Stimulated activated CD8-positive, alpha-beta memory T cell treated with anti-CD3 and anti-CD28 coated beads, Interleukin-4, amount 100 ng/mL, for 1 hour (primary cell): ENCODE measurements around the gene SCGB3A1.

ENCODE experiments used
- DNase-seq, 2 donors: peaks; one replicate each; pipeline ENCODE4 v3.0.0-alpha.2; 2020; ENCODE audit warnings: low read depth in 2 of 2, low spot score in 1 of 2

Gene SCGB3A1

DNA sequence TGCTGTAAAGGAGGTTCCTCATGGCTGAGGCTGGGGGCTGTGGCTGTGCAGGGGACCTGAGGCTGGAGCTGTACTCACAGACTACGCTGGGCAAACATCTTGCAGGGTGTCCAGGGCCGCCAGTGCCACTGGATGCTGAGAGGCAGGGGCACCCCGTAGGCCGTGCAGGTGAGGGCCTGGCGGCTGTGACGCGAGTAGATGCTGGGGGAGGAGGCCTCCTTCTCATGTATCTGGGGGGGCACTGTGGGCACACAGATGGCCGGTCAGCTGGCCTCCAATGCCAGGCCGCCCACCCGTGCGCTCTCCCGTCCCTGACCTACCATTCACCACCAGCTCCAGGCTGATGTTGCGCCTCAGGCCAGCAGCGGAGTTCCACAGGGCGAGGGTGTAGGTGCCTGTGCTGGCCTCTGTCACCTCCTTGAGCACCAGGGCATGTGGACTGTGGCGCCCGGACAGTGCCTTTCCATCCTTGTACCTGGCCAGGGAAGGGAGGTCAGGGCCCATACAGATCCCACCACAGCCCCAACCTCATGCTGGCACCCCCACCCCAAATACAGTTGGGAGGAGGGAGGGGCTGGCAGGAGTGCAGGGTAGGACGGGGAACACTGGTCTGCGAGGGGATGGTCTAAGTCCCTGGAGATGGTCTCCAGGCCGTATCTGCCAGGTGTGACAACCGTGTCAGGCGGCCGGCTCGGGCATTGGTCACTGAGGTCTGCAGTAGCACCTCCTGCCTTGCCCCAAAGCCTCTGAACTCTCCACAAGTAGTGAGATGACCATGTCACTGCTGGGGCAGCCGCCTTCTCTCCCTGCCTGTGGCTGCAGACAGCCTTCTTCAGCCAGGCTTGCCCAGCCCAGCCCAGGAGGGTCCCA, 34.7 kb upstream of the SCGB3A1 start:
- no peak for DNase-seq

DNA sequence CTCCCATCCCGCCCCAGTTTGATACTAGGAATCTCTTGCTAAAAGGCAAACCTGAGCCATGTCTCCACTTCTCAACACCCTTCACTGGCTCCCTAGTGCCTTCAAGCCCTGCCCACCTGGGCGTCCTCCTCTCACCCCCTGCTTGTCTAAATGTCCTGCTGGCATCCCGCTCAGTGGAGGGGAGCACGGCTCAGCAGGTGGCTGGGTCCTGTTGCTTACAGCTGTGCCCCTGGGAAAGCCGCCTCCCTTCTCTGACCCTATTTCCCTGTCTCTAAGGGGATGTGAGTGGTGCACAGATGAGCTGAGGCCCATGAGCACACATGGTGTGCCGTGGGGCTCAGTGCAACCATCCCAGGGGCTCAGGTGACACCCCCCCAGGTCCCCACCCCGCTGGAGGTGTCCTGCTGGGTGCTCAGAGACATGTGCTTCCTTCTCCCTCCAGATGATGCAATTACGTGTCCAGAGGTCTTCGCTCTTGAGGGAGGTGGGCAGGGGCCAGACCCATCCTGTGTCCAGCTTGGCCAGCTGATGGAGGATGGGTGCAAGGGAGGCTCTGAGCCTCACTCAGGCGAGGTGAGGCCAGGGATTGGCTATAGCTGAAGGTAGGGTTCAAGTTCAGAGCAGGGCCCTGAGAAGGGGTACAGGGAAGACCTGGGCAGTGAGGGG, 34.0 kb upstream of the SCGB3A1 start:
- no peak for DNase-seq

DNA sequence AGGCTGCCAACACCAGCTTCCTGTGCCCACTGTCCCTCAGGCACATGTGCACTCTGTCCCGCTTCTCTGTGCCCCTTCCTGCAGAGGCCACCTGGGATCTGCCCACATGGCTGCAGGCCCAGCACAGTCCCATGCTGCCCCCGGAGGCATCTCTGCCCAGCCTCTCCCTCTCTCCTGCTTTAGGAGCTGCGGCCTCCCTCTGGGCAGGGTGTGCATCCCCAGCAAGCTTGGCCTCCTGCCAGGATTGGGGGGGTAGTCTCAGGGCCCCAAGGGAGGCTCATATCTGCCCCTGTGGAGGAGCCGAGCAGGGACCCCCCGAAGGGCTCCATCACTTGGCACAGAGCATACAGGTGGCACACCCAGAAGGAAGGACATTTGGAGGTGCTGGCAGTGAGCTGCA, 33.3 kb upstream of the SCGB3A1 start:
- DNase-seq = no peak

DNA sequence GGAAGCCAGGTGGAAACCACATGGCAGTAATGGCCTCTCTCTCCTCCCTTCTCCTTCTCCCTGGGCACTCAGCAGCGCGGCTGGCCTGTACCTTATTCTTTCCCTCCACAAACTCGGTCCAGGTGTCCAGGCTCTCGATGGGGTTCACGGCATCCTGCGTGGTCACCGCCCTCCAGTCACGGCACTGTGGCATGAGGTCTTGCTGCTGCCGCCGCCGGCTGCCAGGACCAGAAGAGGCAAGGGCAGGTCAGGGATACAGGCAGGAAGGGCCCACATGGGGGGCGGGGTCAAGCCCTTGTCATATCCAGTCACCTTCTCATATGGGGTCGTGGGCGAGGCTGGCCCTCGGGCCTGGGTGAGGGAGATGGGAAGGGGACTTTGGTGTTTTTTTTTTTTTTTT, 32.5 kb upstream of the SCGB3A1 start:
- DNase-seq = no peak

DNA sequence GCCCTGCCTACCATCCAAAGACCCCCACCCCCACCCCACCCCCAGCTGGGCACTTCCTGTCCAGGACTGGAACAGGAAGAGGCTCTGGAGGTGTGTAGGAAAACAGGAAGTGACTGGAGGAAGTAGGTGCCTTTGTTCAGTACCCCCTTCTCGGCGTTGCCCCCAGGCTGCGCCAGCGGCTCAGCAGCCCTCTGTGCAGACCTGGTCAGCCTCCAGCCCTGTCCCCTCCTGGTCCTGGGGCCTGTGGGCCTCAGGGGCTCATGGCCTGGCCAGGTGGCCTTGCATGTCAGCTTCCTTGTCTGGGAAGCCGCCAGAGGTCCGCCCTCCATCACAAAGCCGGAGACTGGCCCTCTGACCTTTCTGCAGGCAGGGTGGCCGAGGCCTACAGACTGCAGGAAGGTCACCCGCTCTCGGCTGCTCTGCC, 32.1 kb upstream of the SCGB3A1 start:
- no peak for DNase-seq

DNA sequence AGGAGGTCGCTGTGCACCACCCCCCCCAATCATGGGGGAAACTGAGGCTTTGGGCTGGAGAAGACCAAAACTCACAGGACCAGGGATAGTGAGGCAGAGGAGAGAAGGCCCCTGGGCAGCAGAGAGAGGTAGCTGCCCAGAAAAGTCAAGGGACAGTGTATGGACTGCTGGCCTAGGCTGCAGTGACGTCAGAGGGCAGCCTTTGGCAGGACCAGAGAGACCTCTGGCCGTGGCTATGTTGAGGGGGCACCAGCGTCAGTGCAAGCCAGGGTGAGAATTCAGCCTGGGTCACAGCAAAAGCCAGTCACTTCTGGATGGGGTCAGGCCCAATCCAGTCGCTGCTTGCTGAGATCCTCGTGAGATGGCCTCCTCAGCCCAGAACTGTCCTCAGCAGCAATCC, 31.6 kb upstream of the SCGB3A1 start:
- no peak for DNase-seq

DNA sequence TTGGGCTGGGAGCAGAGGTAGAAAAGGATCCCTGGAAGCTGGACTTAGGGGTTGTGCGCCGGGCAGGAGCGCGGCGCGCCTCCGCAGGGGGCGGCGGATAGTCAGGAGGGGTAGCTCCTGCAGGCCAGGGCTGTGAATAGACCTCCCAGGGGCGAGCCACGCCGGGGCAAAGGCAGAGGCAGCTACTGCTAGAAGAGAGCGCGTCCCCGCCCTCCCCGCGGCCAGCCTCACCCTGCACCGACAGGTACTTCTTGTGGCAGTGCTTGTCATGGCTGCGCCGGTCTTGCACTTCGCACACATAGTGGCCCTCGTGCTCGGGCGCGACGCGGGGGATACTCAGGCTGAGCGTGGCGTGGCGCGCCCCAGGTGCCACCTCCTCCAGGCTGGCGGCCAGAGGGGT, 30.0 kb upstream of the SCGB3A1 start:
- DNase-seq = no peak

DNA sequence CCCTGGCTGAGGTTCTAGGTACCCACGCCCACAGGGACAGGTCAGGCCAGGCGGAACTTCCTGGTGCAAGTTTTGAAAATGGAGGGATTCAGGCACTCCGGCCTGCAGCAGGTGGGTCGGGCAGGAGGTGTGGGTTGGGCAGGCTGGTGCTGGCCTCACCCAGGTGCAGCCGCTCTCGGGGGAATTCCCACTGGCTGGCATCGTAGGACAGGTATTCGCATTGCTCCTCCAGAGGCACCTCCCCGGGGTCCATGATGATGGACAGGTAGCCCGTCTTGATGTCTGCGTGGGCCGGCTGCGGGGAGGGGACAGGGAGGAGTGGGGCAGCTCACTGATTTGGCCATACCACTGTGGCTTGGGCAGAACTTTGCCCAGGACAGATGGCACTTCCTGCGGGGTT, 28.7 kb upstream of the SCGB3A1 start:
- DNase-seq = no peak

DNA sequence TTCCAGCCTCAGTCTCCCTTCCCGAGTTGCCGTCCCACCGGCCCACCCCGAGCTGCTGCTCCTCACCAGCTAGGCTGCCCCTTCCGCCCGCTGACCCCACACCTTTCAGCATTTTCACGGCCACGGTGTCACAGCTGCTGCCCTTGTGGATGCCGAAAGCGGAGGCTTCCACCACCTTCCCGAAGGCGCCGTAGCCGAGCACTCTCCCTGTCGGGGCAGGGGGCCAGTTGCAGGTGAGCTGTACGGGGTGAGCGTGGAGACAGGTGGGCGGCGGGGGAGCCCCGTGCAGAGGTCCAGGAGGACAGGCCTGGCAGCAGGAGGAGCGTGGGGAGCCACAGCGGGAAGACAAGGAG, 28.2 kb upstream of the SCGB3A1 start:
- no peak for DNase-seq

DNA sequence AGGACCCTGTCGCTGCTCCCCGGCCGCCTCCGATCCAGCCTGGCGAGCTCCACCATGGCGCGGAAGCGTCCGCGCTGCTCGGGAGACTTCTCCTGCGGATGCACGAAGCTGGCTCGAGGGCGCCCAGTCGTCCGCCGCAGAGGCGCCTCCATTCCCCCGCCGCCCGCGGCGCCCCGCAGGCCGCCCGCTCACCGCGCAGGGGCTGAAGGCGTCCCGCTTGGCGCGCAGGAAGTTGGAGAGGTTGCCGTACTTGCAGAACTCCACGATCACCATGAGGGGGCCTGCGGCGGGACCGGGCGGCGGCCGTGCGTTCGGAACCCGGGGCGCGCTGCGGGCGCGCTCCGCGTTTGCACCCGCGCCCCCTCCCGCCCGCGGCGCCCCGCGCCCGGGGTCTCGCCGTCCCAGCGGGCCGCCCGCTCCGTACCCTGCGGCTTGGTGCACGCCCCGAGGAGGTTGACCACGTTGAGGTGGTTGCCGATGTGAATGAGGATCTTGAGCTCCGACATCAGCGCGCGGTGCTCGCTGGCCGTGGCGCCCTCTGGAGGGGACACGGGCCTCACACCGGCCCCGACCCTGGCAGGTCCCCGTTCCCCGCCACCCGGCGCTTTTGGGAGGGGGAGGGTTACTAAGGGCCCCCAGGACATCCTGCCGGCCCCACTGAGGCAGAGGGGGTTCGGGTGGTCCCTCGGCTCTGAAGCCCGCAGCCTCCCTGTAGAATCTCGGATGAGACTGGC, 27.7 kb upstream of the SCGB3A1 start:
- no peak for DNase-seq

DNA sequence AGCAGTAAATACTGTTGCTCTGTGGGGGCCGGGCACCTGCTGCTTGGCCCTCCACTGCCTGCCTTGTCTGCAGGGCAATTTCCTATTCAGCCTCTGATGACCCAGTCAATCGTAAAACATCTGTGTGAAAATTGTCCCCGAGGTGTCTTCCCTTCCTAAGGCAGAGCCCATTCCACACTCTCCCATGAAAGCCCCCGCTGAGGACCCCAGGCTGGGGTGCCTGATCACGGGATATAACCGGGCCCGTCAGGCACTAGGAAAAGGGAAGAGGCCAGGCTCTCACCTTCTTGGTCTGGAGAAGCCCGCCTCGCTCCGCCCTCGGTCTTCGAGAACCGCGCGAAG, 27.2 kb upstream of the SCGB3A1 start:
- no peak for DNase-seq

DNA sequence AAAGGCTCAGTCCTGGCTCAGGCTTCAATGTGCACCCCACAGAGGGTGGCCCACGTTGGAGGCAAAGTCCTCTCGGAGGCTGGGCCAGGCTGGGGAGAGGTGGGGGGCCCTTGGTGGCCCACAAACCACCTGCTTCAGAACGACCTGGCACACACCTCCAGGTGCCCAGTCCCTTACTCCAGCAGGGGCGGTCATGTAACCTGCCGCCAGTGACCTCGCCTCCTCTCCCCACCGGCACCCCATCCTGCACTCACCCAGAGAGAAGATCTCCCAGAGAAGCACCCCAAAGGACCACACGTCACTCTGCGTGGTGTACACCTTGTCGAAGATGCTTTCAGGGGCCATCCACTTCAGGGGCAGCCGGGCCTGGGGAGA, 22.5 kb upstream of the SCGB3A1 start:
- no peak for DNase-seq

DNA sequence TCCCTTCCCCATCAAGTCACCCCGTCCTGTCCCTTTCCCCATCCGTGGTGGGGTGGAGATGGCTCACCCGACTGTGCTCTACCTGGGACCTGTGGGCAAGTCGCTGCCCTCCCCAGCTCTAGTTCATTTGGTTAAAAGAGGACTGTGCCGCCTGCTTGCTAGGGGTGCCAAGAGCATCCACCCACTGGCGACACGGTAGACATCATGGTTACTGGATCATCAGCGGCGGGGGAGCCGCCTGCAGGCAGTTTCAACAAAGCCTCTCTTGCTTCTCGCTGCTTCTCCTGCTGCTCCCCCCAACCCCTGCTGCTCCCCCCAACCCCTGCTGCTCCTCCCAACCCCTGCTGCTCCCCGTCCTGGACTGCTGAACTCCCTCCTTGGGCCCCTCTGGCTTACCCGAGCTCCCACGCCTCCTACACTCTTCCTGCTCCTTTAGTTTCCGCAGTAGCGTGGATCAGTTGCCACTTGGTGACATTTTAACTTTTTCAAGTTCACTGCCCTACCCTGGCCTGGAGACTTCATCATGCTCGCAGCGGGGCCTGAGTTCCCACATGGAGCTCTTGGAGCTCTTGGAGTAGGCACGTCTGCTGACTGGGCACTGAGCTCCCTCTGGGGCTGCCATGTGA, 22.0 kb upstream of the SCGB3A1 start:
- DNase-seq = no peak

DNA sequence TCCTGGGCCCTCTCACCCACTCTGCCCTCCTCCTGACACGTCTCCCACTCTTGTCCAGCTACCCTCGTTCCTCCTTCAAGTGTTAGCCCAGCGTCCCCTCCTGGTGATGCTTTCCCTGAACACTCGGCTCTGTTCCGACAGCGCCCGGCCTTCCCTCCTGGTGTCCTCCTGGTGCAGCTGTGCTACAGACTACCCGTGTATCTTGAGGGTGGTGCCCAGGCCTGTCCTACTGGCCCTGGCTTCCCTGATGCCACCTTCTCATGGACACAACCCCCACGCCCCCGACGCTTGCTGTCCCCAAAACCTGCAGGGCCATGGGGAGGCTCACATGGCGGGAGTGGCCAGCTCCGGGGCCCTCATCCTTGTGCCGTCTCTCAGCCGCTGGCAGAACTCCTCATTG, 21.4 kb upstream of the SCGB3A1 start:
- DNase-seq = no peak

DNA sequence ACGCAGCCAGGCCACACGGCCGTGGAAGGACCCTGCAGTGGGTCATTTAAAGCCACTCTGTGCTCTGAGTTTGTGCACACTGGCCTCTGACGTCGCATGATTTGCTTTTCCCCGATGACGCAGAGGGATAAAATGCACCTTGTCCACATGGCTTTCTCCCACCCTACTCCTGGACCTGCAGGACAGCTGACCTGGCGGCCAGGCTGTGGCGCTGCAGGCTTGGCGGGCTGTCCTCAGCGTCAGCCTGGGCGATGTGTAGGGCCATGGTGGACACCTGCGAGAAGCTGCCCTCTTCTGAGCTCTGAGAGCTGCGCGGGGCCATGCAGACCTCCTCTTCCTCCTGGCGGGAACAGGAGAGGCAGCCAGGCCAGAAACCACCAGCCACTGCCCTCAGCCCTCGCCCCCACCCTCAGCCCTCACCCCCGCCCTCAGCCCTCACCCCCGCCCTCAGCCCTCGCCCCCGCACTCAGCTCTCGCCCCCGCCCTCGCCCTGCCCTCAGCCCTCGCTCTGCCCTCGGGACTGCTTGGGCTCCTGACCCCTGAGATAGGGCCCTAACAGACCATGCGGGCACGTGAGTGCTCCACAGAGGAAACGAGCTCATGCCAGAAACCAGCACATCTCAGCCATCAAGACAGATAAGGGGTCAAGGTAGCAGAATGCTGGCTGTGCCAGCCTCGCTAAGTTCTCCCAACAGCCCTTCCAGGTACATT, 20.0 kb upstream of the SCGB3A1 start:
- no peak for DNase-seq

DNA sequence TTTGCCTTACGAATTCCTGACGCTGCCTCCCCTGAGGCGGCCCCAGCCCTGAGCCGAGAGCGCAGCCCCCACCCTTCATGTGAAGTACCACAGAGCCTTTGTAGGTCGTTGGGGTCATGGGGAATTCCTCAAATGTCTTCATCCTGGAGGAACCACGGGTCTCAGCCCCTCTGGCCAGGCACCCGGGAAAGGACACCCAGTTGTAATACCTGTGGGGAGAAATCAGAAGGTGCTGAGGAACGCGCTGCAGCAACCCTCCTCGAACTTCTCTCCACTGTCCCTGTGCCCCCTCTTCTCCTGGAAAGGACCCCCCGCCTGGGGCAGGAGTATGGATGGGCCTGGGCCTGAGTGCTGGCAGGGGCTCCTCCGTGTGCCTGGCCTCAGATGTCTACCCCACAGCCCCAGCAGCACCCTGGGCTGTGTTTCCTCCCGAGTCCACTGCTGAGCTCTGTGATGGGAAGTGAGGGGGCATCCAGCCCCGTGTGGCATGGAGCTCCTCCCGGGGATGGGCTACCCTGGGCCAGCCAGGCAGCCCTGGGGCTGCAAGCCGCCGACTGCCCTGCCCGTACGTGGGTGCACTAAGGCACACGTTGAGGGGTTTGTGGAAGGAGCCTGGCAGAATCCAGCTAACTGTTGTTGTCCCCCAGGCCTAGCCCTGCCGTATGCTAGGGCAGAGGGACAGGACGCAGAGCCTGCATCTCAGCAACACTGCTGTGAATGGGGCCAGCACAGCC, 18.7 kb upstream of the SCGB3A1 start:
- no peak for DNase-seq

DNA sequence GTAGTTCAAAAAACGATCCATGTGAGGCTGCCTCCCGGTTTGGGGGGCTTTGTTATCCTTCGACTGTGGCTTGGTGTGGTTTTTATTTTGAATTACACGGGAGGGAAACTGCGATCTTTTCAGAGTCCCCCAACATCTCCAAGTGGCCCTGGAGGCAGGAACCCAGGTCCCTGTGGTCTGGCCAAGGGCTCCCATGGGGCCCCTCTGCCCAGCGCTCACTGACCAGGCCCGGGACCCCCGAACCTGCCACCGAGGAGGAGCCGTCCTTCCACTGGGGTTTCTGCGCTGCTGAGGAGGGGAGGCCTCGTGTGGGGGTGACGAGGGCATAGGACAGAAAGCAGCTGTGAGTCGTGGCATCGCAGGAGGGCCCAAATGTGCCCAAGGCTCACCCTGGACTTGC, 18.1 kb upstream of the SCGB3A1 start:
- DNase-seq = no peak

DNA sequence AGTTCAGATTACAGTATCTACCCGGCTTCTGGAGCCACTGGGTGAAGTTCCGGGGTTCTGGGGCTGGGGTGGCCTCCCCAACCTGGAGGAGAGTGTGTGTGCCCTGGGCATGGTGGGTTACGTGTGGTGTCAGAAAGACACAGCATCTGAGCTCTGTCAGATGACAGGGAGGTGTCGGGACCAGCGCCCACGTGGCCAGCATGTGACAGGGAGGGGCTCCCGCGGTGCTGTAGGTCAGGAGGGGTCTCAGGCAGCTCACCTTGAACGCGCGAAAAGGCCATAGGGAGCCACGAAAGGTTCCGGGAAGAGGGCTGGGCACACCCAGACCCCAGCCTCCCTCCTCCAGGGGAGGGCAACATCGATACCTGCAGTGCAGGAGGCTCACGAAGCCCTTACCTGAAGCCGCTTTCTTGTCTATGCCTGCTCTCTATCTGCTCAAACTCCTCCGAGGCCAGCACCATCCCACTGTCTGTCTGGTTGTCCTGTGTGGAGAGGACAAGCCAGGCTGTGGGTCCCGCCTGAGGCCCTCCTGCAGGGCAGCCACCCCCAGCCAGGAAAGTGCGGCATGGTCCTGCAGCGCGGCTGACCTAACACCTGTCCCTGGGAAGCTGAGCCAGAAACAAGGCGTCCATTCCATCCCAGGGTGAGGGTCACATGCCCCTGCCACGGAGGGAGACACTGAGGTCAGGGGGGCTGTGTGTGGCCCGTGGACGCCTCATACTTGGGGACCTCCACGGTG, 17.4 kb upstream of the SCGB3A1 start:
- DNase-seq = no peak

DNA sequence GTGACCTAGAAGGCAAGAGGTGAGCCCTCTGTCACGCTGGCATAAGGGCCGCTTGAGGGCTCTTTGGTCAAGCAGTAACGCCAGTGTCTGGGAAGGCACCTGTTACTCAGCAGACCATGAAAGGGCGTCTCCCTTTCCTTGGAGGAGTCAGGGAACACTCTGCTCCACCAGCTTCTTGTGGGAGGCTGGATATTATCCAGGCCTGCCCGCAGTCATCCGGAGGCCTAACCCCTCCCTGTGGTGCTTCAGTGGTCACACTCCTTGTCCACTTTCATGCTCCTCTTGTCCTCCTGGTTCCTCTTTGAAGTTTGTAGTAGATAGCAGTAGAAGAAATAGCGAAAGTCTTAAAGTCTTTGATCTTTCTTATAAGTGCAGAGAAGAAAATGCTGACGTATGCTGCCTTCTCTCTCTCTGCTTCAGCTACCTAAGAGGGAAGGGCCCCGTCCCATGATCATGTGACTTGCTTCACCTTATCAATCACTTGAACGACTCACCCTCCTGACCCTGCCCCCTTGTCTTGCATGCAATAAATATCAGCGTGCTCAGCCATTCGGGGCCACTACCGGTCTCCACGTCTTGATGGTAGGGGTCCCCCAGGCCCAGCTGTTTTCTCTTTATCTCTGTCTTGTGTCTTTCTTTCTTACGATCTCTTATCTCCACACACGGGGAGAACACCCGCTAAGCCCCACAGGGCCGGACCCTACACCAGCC, 16.7 kb upstream of the SCGB3A1 start:
- no peak for DNase-seq
